H54 (cell line): Measurements from ENCODE around the gene BICD1.

ENCODE experiments used
- DNase-seq: peaks from one replicate; pipeline ENCODE4 v3.0.0; 2011; ENCODE audit warnings: low spot score, mixed read lengths; ENCODE audit not compliant: insufficient read length
- FAIRE-seq: peaks from 3 replicates; lab custom pipeline; 2011; peaks lifted over from hg19 to GRCh38; lab: Jason Lieb, UNC
- POLR2A ChIP-seq: IDR thresholded peaks from 2 replicates; pipeline ENCODE4 v1.6.1; 2011; ENCODE audit warnings: low read depth, mild to moderate bottlenecking, low read length

The BICD1 gene

GRCh38 chr12:32379667-32380066, 273.0 kb downstream of the BICD1 start:
- DNase-seq (no peak), FAIRE-seq (no peak)
- no peak for TF ChIP-seq POLR2A

DNA sequence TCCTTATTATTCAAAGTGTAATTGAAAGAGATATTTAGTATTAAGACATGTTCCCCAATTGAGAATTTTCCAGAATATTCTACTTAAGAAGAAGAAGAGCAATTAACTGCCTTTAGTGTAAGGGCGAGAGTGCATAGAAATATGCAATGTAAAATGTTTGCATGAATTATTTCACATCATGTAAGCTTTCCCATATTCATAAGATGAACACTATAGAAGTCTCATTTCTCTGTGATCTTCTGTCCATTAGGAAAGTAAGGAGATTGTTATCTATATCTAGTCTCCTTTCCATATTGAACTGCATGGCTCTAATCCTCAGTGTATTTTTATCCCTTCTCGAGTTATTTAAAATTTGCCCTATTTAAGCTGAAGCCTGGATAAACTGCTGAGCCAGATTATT, 275.6 kb downstream of the BICD1 start:
- FAIRE-seq (no peak), DNase-seq (no peak)
- no peak for TF ChIP-seq POLR2A

DNA sequence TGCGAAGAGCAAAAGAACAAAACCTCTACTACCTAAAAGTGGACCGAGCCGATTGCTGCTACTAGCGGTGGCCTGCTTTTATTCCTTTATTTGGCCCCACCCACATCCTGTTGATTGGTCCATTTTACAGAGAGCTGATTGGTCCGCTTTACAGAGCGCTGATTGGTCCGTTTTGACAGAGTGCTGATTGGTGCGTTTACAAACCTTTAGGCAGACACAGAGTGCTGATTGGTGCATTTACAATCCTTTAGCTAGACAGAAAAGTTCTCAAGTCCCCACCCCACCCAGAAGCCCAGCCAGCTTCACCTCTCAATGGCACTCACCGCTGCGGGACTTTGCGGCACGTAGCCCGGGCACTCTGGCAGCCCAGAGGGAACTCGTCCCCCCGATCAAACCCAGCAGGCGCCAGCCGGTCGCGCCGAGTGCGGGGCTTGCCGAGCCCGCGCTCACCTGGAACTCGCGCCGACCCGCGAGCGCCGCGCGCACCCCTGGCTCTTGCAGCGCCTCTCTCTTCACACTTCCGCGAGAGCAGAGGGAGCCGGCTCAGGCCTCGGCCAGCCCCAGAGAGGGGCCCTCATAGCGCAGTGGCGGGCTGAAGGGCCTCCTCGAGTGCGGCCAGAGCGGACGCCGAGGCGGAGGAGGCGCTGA, 284.0 kb downstream of the BICD1 start:
- DNase-seq (no peak), FAIRE-seq (no peak)

DNA sequence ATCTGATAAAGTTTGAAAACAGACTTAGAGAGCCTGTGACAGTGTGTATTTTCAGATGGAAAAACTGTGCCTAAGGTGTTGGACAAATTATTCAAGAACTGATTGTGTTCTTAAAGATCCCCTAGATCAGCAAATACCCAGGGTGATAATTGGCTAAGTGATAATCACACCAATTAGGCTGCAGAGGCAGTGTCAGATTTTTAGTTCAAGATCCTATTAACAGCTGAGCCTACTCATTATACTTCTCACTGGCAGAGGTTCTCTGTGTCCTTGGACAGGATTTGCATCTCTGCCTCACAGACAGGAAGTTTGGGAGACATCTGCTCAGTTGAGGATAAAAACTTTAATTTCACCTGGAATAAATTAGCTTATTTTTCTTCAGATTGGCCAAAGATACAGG, 288.4 kb downstream of the BICD1 start:
- DNase-seq: no peak
- FAIRE-seq: no peak
- TF ChIP-seq POLR2A: no peak

More for the DNA sequence above, 284.0 kb downstream of the BICD1 start:
- TF ChIP-seq POLR2A: no peak

- DNase-seq (no peak), FAIRE-seq (no peak)
- TF ChIP-seq POLR2A: no peak
Measured at GRCh38 chr12:32397696-32398095, 291.0 kb downstream of the BICD1 start.

DNA sequence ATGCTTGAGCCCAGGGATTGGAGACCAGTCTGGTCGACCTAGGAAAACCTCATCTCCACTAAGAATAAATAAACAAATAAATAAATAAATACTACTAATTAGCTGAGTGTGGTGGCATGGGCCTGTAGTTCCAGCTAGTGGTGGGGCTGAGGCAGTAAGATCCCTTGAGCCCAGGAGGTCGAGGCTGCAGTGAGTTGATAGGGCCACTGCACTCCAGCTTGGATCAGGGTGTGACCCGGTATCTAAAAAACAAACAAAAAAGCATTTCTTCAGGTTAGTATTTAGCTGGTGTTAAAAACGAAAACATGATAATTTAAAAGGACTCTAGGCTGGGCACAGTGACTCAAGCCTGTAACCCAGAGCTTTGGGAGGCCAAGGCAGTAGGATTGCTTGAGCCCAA, 291.5 kb downstream of the BICD1 start:
- FAIRE-seq (no peak), DNase-seq (no peak)
- no peak for TF ChIP-seq POLR2A

DNA sequence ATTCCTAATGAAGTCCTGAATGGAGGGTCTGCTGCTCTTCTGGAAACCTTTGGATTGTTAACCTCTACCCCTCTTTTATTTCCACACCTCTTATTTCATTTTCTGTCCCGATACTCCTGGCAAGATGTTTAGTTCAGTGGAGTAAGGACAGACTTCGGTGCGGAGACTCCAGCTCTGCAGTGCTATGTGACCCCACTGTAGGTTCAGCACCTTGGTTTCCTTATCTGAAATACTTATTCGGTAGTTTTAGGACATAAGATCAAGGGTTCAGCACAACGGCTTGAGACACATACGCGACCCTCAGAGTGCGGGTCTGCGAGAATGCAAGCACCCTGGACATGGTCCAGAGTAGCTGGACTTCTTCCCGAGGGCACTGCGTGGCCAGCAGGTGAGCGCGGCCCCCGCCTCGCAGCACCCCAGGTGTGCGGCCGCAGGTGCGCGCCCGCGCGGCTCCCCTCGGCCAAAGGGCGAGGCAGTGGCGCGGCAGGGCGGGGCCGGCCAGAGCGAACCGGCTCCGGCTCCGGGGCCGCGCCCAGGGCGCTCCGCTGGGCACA, 292.2 kb downstream of the BICD1 start:
- no peak for DNase-seq
- no peak for TF ChIP-seq POLR2A
- FAIRE-seq: no peak

- FAIRE-seq (no peak), DNase-seq (peak; percentile 92)
Measured at GRCh38 chr12:32399370-32400113, 292.9 kb downstream of the BICD1 start, which contains the start of gene FGD4. Gene FGD4 (plus strand): TSS chr12:32399558.

DNA sequence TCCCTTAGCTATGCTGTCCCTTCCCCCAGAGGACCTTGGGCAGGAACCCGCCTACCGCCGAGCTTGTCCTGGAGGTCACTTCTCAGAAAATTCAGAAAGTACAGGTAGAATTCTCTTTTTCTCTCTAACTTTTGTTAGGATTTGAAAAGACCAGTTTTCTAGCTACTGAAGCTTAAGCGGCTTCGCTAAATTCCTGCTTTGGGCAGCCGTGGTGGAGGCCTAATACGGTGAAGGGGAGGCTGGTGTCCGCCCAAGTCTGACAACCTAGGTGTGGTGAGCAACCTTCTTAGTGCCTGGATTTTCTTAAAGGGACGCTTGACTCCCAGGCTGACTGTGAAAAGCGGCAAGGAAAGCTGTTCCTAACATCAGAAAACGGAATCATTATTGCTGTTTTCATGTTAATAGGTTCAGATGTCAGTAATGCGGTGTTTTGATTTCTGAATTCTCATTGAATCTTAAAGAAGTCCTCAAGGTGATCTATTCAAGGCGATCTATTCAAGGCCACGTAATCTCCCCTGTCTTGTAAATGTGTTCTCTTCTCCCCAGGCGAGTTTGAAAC, 293.5 kb downstream of the BICD1 start:
- no peak for TF ChIP-seq POLR2A
- DNase-seq (peak; percentile 31), FAIRE-seq (peak; percentile 43)

More at GRCh38 chr12:32399370-32400113, 292.9 kb downstream of the BICD1 start, which contains the start of gene FGD4:
- peak; percentile 56 for TF ChIP-seq POLR2A

DNA sequence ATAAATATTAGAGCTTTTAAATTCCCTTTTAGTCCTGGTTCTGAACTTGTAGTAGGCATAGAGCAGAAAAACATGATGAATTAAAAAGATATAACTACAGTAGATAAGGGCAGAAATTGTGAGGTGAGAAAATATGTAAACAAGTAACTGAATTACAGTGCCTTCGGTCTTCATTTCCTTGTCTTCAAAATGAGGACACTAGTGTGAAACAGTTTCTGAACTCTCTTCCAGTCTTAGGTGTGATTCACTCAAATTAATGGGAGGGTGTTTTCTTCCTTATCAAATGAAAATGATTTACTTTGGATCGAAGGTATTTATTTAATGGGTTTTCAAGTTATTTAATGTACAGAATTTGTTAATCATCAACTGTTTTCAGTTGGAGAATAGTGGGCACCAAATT, 294.2 kb downstream of the BICD1 start:
- no peak for DNase-seq
- no peak for TF ChIP-seq POLR2A
- FAIRE-seq: no peak

GRCh38 chr12:32402170-32402569, 295.5 kb downstream of the BICD1 start:
- FAIRE-seq: no peak
- TF ChIP-seq POLR2A: no peak
- no peak for DNase-seq

DNA sequence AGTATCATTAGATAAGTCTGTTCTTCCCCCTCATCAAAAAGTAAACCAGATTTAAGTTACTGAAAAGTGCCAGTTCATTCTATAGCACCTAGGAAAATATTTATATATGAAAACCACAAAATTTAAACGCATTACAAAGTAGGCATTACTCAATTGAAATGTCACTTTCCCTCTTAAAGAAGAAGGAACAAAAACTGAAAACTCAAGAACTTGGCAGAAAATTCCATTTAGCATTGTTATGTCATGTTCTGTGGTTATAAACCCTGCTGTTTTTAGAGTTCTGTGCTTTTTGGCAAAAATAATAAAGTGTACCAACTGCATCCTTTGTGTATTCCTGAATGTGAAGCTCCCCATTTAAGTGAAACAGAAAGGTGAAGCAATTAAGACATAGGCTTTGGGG, 296.3 kb downstream of the BICD1 start:
- no peak for TF ChIP-seq POLR2A
- FAIRE-seq: no peak
- no peak for DNase-seq

GRCh38 chr12:32407795-32408194, 301.1 kb downstream of the BICD1 start:
- FAIRE-seq: no peak
- DNase-seq: no peak
- TF ChIP-seq POLR2A: no peak

- TF ChIP-seq POLR2A: no peak
- no peak for DNase-seq
- no peak for FAIRE-seq
Measured at GRCh38 chr12:32413412-32413811, 306.8 kb downstream of the BICD1 start.
